Suprapubic skin (tissue), 4 donors: ENCODE measurements around the gene HNRNPF.

ENCODE experiments used
- CTCF ChIP-seq, 2 donors: fragments of 200-600 bp in 1 of 2; fragments of 450-650 bp in 1 of 2; sonication (generic) in 1 of 2; IDR thresholded peaks; one replicate each; pipeline ENCODE4 v1.5.1; 2016 to 2019; ENCODE audit warnings: antibody characterized with exemption in 2 of 2, mild to moderate bottlenecking in 1 of 2, moderate library complexity in 1 of 2
- POLR2A ChIP-seq, 2 donors: fragments of 450-650 bp; IDR thresholded peaks; one replicate each; pipeline ENCODE4 v1.6.1; 2017; ENCODE audit warnings: antibody characterized with exemption in 2 of 2, mild to moderate bottlenecking in 2 of 2, moderate library complexity in 2 of 2
- POLR2AphosphoS5 ChIP-seq, 3 donors: sonication (generic); formaldehyde crosslinking; IDR thresholded peaks; one replicate each; pipeline ENCODE4 v1.6.1; 2017; ENCODE audit warnings: antibody characterized with exemption in 3 of 3

GRCh38 chr10:43348511-43349312, 60.3 kb downstream of the HNRNPF start:
- TF ChIP-seq POLR2A (IDR thresholded peaks at IDR 0.05) (no peak), CTCF (IDR thresholded peaks at IDR 0.05) (peak; percentile 76 to 86), POLR2AphosphoS5 (IDR thresholded peaks at IDR 0.05) (no peak)
